MM.1S (cell line): ENCODE results near the gene KRIT1.

ENCODE experiments used
- EZH2 ChIP-seq: fragments of 300-600 bp; sonication (generic); optimal IDR thresholded peaks from 2 replicates; pipeline ENCODE3; 2017; ENCODE audit warnings: low read depth, mild to moderate bottlenecking, antibody characterized with exemption, low read length, mixed read lengths
- TF ChIP-seq, protein P1 (sequence below): fragments of 300-600 bp; sonication (generic); IDR thresholded peaks from 2 replicates; pipeline ENCODE4 v1.5.1; 2016; ENCODE audit warnings: antibody characterized with exemption, low read length, mixed read lengths

DNA sequence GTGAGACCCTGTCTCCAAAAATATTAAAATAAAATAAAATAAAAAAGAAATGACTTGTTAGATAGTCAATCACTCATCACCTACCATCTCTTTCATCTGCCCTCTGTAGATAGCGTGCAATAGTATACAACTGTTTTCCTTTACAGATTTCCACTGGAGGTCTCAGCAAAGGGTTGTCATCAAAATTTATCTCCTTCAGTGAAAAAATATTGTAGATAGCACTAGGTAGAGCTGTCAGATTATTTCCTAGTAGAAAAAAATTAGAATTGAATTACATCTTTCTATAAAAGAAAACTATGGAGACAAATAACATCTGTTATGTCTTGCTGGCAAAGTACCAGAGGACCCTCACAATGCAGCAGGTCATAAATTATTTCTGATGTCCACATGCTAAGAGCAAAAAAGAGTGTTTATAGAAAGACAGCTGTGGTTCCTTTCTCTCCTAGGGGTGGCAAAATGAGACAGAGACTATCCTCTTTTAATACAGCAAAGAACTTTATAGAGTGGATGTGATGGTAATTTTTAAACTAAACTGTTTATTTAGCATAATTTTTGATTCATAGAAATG lies 95.2 kb downstream of the KRIT1 start:
- TF ChIP-seq, protein P1, sequence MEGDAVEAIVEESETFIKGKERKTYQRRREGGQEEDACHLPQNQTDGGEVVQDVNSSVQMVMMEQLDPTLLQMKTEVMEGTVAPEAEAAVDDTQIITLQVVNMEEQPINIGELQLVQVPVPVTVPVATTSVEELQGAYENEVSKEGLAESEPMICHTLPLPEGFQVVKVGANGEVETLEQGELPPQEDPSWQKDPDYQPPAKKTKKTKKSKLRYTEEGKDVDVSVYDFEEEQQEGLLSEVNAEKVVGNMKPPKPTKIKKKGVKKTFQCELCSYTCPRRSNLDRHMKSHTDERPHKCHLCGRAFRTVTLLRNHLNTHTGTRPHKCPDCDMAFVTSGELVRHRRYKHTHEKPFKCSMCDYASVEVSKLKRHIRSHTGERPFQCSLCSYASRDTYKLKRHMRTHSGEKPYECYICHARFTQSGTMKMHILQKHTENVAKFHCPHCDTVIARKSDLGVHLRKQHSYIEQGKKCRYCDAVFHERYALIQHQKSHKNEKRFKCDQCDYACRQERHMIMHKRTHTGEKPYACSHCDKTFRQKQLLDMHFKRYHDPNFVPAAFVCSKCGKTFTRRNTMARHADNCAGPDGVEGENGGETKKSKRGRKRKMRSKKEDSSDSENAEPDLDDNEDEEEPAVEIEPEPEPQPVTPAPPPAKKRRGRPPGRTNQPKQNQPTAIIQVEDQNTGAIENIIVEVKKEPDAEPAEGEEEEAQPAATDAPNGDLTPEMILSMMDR: no peak
- TF ChIP-seq EZH2: no peak
